Epithelial cell of alveolus of lung (primary cell): ENCODE measurements around the gene AFDN. TPM values are rescaled to one million over a fixed set of nuclear protein-coding genes. Genes with fewer than 3 reads are reported as not detected.

Experiments used
- total RNA-seq: library from RNA; depleted of rRNA; stranded (reverse); fragments of >200 nt; gene quantifications from 2 replicates; pipeline ENCODE4 v1.2.1, GENCODE V29; 2015

Gene AFDN, protein sequence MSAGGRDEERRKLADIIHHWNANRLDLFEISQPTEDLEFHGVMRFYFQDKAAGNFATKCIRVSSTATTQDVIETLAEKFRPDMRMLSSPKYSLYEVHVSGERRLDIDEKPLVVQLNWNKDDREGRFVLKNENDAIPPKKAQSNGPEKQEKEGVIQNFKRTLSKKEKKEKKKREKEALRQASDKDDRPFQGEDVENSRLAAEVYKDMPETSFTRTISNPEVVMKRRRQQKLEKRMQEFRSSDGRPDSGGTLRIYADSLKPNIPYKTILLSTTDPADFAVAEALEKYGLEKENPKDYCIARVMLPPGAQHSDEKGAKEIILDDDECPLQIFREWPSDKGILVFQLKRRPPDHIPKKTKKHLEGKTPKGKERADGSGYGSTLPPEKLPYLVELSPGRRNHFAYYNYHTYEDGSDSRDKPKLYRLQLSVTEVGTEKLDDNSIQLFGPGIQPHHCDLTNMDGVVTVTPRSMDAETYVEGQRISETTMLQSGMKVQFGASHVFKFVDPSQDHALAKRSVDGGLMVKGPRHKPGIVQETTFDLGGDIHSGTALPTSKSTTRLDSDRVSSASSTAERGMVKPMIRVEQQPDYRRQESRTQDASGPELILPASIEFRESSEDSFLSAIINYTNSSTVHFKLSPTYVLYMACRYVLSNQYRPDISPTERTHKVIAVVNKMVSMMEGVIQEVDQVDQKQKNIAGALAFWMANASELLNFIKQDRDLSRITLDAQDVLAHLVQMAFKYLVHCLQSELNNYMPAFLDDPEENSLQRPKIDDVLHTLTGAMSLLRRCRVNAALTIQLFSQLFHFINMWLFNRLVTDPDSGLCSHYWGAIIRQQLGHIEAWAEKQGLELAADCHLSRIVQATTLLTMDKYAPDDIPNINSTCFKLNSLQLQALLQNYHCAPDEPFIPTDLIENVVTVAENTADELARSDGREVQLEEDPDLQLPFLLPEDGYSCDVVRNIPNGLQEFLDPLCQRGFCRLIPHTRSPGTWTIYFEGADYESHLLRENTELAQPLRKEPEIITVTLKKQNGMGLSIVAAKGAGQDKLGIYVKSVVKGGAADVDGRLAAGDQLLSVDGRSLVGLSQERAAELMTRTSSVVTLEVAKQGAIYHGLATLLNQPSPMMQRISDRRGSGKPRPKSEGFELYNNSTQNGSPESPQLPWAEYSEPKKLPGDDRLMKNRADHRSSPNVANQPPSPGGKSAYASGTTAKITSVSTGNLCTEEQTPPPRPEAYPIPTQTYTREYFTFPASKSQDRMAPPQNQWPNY (N-terminal part only)
- total RNA-seq, result 21.7 and 32.8 TPM in 2 replicates

DNA sequence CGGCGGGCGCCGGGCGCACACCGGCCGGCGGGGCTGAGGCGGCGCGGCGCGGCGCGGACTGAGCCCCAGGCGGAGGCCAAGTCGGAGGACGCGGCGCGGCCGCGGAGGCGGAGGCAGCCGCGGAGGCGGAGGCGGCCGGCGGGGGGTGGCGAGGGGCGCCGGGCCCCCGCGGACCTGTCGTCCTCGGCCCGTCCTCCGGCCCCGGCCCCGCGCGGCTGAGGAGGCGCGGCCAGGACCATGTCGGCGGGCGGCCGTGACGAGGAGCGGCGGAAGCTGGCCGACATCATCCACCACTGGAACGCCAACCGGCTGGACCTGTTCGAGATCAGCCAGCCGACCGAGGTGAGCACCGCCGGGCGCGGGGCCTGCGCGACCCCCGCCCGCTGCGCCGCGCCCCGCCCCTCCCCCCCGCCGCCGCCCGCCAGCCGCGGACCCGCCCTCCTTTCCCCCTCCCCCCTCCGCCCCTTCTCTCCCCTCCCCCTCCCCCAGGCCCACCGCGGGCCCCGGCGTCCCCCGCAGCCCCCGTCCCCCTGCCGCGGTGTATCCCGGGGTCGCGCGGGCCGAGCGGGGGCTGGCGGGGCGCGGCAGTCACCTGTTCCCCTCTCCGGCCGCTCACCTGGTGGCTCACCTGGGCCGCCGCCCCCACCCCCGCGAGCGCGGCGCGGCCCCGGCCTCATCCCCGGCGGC, at the start of gene AFDN:
Gene AFDN (plus strand): TSS at position 16 of the 687 bp plus-strand sequence. CDS start 222 bp downstream, at position 238.

DNA sequence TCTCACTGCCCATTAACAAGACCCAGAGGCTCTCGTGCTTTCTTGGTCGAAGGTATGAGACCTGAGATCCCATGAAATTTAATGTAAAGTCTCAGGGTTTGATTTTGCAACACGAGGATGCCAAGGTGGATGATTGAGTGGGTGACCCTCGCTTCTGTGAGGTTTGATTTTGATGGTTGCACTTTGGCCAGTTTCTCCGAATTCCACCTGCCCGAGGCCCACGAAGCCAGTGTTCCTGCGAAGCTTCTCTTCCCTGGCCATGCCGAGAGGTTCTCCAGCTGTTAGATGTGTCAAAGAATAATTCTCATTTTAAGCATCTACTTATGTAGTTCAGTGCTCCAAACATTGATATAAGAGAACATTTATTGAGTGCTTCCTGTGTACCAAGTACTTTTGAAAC, 170.9 kb downstream of the AFDN start, which contains the start of gene KIF25:
Gene KIF25 (plus strand): TSS at position 30 of the 400 bp plus-strand sequence. CDS start 31,915 bp downstream, outside the sequence.

Other genes with a start within 250 kb of the AFDN start
- gene KIF25, start 170.8 kb downstream of the AFDN start, total RNA-seq, result 0.56 TPM in 1 of 2 replicates, not detected in the other